H4 (cell line): ENCODE data around the gene ZCCHC7. TPM values are rescaled to one million over a fixed set of nuclear protein-coding genes. Genes with fewer than 3 reads are reported as not detected.
"Not testable (repeated sequence)": the region's sequence is repeated elsewhere in the genome, so short reads cannot be mapped to it uniquely, and the experiment has no call there.

ENCODE experiments used
- DNase-seq: peaks from one replicate; pipeline ENCODE4 v3.0.0-alpha.2; 2015; ENCODE audit warnings: low spot score
- total RNA-seq: library from RNA; depleted of rRNA; stranded (reverse); fragments of >200 nt; shearing (Covaris generic); gene quantifications from 2 replicates; pipeline ENCODE4 v1.2.3, GENCODE V29; 2014

ZCCHC7 gene
- total RNA-seq, 1 experiment from 2014 or later, result 13.3 TPM

GRCh38 chr9:37373621-37374020 lies 253.2 kb downstream of the ZCCHC7 start:
- DNase-seq, result no peak

- DNase-seq, result no peak
These were observed 254.5 kb downstream of the ZCCHC7 start for GRCh38 chr9:37374892-37375291.

- DNase-seq, result no peak
These were observed 257.6 kb downstream of the ZCCHC7 start for GRCh38 chr9:37377688-37378612.

- DNase-seq, result no peak
These were observed 258.2 kb downstream of the ZCCHC7 start for GRCh38 chr9:37378613-37379004.

- DNase-seq, result no peak
These were observed 259.5 kb downstream of the ZCCHC7 start for GRCh38 chr9:37379835-37380234.

GRCh38 chr9:37380570-37380969 lies 260.2 kb downstream of the ZCCHC7 start:
- no peak for DNase-seq

- DNase-seq, result no peak
These were observed 260.8 kb downstream of the ZCCHC7 start for GRCh38 chr9:37381094-37381741.

GRCh38 chr9:37382161-37382981 lies 262.0 kb downstream of the ZCCHC7 start:
- no peak for DNase-seq

GRCh38 chr9:37382982-37383357 lies 262.6 kb downstream of the ZCCHC7 start:
- no peak for DNase-seq

- no peak for DNase-seq
These were observed 263.0 kb downstream of the ZCCHC7 start for GRCh38 chr9:37383393-37383792.

GRCh38 chr9:37383876-37384746 lies 263.7 kb downstream of the ZCCHC7 start:
- no peak for DNase-seq

GRCh38 chr9:37385286-37385685 lies 264.9 kb downstream of the ZCCHC7 start:
- no peak for DNase-seq

GRCh38 chr9:37386988-37387387 lies 266.6 kb downstream of the ZCCHC7 start:
- no peak for DNase-seq

GRCh38 chr9:37390759-37391158 lies 270.4 kb downstream of the ZCCHC7 start:
- DNase-seq, result peak; percentile 39

- DNase-seq, result no peak
These were observed 271.9 kb downstream of the ZCCHC7 start for GRCh38 chr9:37392272-37392671.

- no peak for DNase-seq
These were observed 274.9 kb downstream of the ZCCHC7 start for GRCh38 chr9:37395229-37395628.

GRCh38 chr9:37395663-37396062 lies 275.3 kb downstream of the ZCCHC7 start:
- no peak for DNase-seq

GRCh38 chr9:37397948-37398347 lies 277.6 kb downstream of the ZCCHC7 start:
- DNase-seq, result not testable (repeated sequence)

- no peak for DNase-seq
These were observed 278.2 kb downstream of the ZCCHC7 start for GRCh38 chr9:37398464-37399025.

GRCh38 chr9:37399336-37399735 lies 279.0 kb downstream of the ZCCHC7 start:
- no peak for DNase-seq

- no peak for DNase-seq
These were observed 284.2 kb downstream of the ZCCHC7 start for GRCh38 chr9:37404590-37404989.
